ENCODE measurements around the gene KRT39.

The KRT39 gene

GRCh38 chr17:40958086-40958953 lies 8.4 kb downstream of the KRT39 start:
- H3K4me3 ChIP-seq (ENCODE audit: low read depth, low read length) = no peak overlapping the region
- no peaks in the 10 kb centered on the region for H3K9me3 ChIP-seq (ENCODE audit: control insufficient read depth, insufficient read depth, low read length)
- no peak overlapping the region for H3K9ac ChIP-seq (ENCODE audit: low read depth, low read length)
- no peaks in the 10 kb centered on the region for H3K27me3 ChIP-seq (ENCODE audit: control insufficient read depth, insufficient read depth, low read length)
- H3K27ac ChIP-seq (ENCODE audit: low read depth, low read length) = no peak overlapping the region
- no peaks in the 10 kb centered on the region for H3K36me3 ChIP-seq (ENCODE audit: control insufficient read depth, insufficient read depth, low read length)
- H3K4me1 ChIP-seq (ENCODE audit: control insufficient read depth, insufficient read depth, low read length) = peaks cover 24% of the 10 kb centered on the region

GRCh38 chr17:40956401-40957254 lies 10.1 kb downstream of the KRT39 start:
- H3K27me3 ChIP-seq (ENCODE audit: control insufficient read depth, insufficient read depth, low read length) = no peaks in the 10 kb centered on the region
- no peak overlapping the region for H3K9ac ChIP-seq (ENCODE audit: low read depth, low read length)
- H3K27ac ChIP-seq (ENCODE audit: low read depth, low read length) = no peak overlapping the region
- no peaks in the 10 kb centered on the region for H3K36me3 ChIP-seq (ENCODE audit: control insufficient read depth, insufficient read depth, low read length)
- no peak overlapping the region for H3K4me3 ChIP-seq (ENCODE audit: low read depth, low read length)
- H3K9me3 ChIP-seq (ENCODE audit: control insufficient read depth, insufficient read depth, low read length) = no peaks in the 10 kb centered on the region
- peaks cover 24% of the 10 kb centered on the region for H3K4me1 ChIP-seq (ENCODE audit: control insufficient read depth, insufficient read depth, low read length)

GRCh38 chr17:40953881-40954280 lies 12.9 kb downstream of the KRT39 start:
- H3K9ac ChIP-seq (ENCODE audit: low read depth, low read length) = no peak overlapping the region
- no peaks in the 10 kb centered on the region for H3K9me3 ChIP-seq (ENCODE audit: control insufficient read depth, insufficient read depth, low read length)
- H3K27ac ChIP-seq (ENCODE audit: low read depth, low read length) = no peak overlapping the region
- H3K4me3 ChIP-seq (ENCODE audit: low read depth, low read length) = no peak overlapping the region
- H3K4me1 ChIP-seq (ENCODE audit: control insufficient read depth, insufficient read depth, low read length) = peaks cover 24% of the 10 kb centered on the region
- no peaks in the 10 kb centered on the region for H3K36me3 ChIP-seq (ENCODE audit: control insufficient read depth, insufficient read depth, low read length)
- no peaks in the 10 kb centered on the region for H3K27me3 ChIP-seq (ENCODE audit: control insufficient read depth, insufficient read depth, low read length)

- Histone ChIP-seq H3K9ac (ENCODE audit: low read depth, low read length) (no peak overlapping the region), H3K36me3 (ENCODE audit: control insufficient read depth, insufficient read depth, low read length) (no peaks in the 10 kb centered on the region), H3K4me1 (ENCODE audit: control insufficient read depth, insufficient read depth, low read length) (peaks cover 14% of the 10 kb centered on the region), H3K4me3 (ENCODE audit: low read depth, low read length) (no peak overlapping the region), H3K27ac (ENCODE audit: low read depth, low read length) (no peak overlapping the region), H3K27me3 (ENCODE audit: control insufficient read depth, insufficient read depth, low read length) (no peaks in the 10 kb centered on the region), H3K9me3 (ENCODE audit: control insufficient read depth, insufficient read depth, low read length) (no peaks in the 10 kb centered on the region)
Observed at GRCh38 chr17:40952661-40953060, 14.1 kb downstream of the KRT39 start.

- no peaks in the 10 kb centered on the region for H3K27me3 ChIP-seq (ENCODE audit: control insufficient read depth, insufficient read depth, low read length)
- no peak overlapping the region for H3K4me3 ChIP-seq (ENCODE audit: low read depth, low read length)
- H3K36me3 ChIP-seq (ENCODE audit: control insufficient read depth, insufficient read depth, low read length) = no peaks in the 10 kb centered on the region
- H3K27ac ChIP-seq (ENCODE audit: low read depth, low read length) = no peak overlapping the region
- no peak overlapping the region for H3K9ac ChIP-seq (ENCODE audit: low read depth, low read length)
- no peaks in the 10 kb centered on the region for H3K9me3 ChIP-seq (ENCODE audit: control insufficient read depth, insufficient read depth, low read length)
- H3K4me1 ChIP-seq (ENCODE audit: control insufficient read depth, insufficient read depth, low read length) = peaks cover 9% of the 10 kb centered on the region
Observed at GRCh38 chr17:40952154-40952553, 14.6 kb downstream of the KRT39 start.

GRCh38 chr17:40951011-40951622 lies 15.6 kb downstream of the KRT39 start:
- Histone ChIP-seq H3K4me1 (ENCODE audit: control insufficient read depth, insufficient read depth, low read length) (no peaks in the 10 kb centered on the region), H3K9me3 (ENCODE audit: control insufficient read depth, insufficient read depth, low read length) (no peaks in the 10 kb centered on the region), H3K9ac (ENCODE audit: low read depth, low read length) (no peak overlapping the region), H3K27me3 (ENCODE audit: control insufficient read depth, insufficient read depth, low read length) (no peaks in the 10 kb centered on the region), H3K27ac (ENCODE audit: low read depth, low read length) (no peak overlapping the region), H3K4me3 (ENCODE audit: low read depth, low read length) (no peak overlapping the region), H3K36me3 (ENCODE audit: control insufficient read depth, insufficient read depth, low read length) (no peaks in the 10 kb centered on the region)

- no peak overlapping the region for H3K4me3 ChIP-seq (ENCODE audit: low read depth, low read length)
- no peaks in the 10 kb centered on the region for H3K27me3 ChIP-seq (ENCODE audit: control insufficient read depth, insufficient read depth, low read length)
- H3K4me1 ChIP-seq (ENCODE audit: control insufficient read depth, insufficient read depth, low read length) = no peaks in the 10 kb centered on the region
- no peaks in the 10 kb centered on the region for H3K9me3 ChIP-seq (ENCODE audit: control insufficient read depth, insufficient read depth, low read length)
- H3K36me3 ChIP-seq (ENCODE audit: control insufficient read depth, insufficient read depth, low read length) = no peaks in the 10 kb centered on the region
- H3K27ac ChIP-seq (ENCODE audit: low read depth, low read length) = no peak overlapping the region
- no peak overlapping the region for H3K9ac ChIP-seq (ENCODE audit: low read depth, low read length)
Observed at GRCh38 chr17:40950176-40950575, 16.6 kb downstream of the KRT39 start.

GRCh38 chr17:40949418-40949817 lies 17.3 kb downstream of the KRT39 start:
- H3K4me3 ChIP-seq (ENCODE audit: low read depth, low read length) = no peak overlapping the region
- no peak overlapping the region for H3K27ac ChIP-seq (ENCODE audit: low read depth, low read length)
- H3K4me1 ChIP-seq (ENCODE audit: control insufficient read depth, insufficient read depth, low read length) = no peaks in the 10 kb centered on the region
- no peaks in the 10 kb centered on the region for H3K9me3 ChIP-seq (ENCODE audit: control insufficient read depth, insufficient read depth, low read length)
- H3K36me3 ChIP-seq (ENCODE audit: control insufficient read depth, insufficient read depth, low read length) = no peaks in the 10 kb centered on the region
- H3K9ac ChIP-seq (ENCODE audit: low read depth, low read length) = no peak overlapping the region
- H3K27me3 ChIP-seq (ENCODE audit: control insufficient read depth, insufficient read depth, low read length) = no peaks in the 10 kb centered on the region

- Histone ChIP-seq H3K27me3 (ENCODE audit: control insufficient read depth, insufficient read depth, low read length) (no peaks in the 10 kb centered on the region), H3K9me3 (ENCODE audit: control insufficient read depth, insufficient read depth, low read length) (no peaks in the 10 kb centered on the region), H3K36me3 (ENCODE audit: control insufficient read depth, insufficient read depth, low read length) (no peaks in the 10 kb centered on the region), H3K27ac (ENCODE audit: low read depth, low read length) (no peak overlapping the region), H3K4me1 (ENCODE audit: control insufficient read depth, insufficient read depth, low read length) (no peaks in the 10 kb centered on the region), H3K9ac (ENCODE audit: low read depth, low read length) (no peak overlapping the region), H3K4me3 (ENCODE audit: low read depth, low read length) (no peak overlapping the region)
Observed at GRCh38 chr17:40947929-40948328, 18.8 kb downstream of the KRT39 start.

GRCh38 chr17:40945414-40945813 lies 21.3 kb downstream of the KRT39 start:
- Histone ChIP-seq H3K9ac (ENCODE audit: low read depth, low read length) (no peak overlapping the region), H3K27ac (ENCODE audit: low read depth, low read length) (no peak overlapping the region), H3K4me3 (ENCODE audit: low read depth, low read length) (no peak overlapping the region), H3K9me3 (ENCODE audit: control insufficient read depth, insufficient read depth, low read length) (no peaks in the 10 kb centered on the region), H3K4me1 (ENCODE audit: control insufficient read depth, insufficient read depth, low read length) (no peaks in the 10 kb centered on the region), H3K27me3 (ENCODE audit: control insufficient read depth, insufficient read depth, low read length) (no peaks in the 10 kb centered on the region), H3K36me3 (ENCODE audit: control insufficient read depth, insufficient read depth, low read length) (no peaks in the 10 kb centered on the region)

- no peak overlapping the region for H3K27ac ChIP-seq (ENCODE audit: low read depth, low read length)
- H3K27me3 ChIP-seq (ENCODE audit: control insufficient read depth, insufficient read depth, low read length) = no peaks in the 10 kb centered on the region
- H3K4me1 ChIP-seq (ENCODE audit: control insufficient read depth, insufficient read depth, low read length) = no peaks in the 10 kb centered on the region
- no peak overlapping the region for H3K4me3 ChIP-seq (ENCODE audit: low read depth, low read length)
- no peaks in the 10 kb centered on the region for H3K9me3 ChIP-seq (ENCODE audit: control insufficient read depth, insufficient read depth, low read length)
- H3K36me3 ChIP-seq (ENCODE audit: control insufficient read depth, insufficient read depth, low read length) = no peaks in the 10 kb centered on the region
- no peak overlapping the region for H3K9ac ChIP-seq (ENCODE audit: low read depth, low read length)
Observed at GRCh38 chr17:40944531-40944930, 22.2 kb downstream of the KRT39 start.

Data from HUES48 (cell line).